ENCODE measurements around the gene TMEM139.

Gene TMEM139

DNA sequence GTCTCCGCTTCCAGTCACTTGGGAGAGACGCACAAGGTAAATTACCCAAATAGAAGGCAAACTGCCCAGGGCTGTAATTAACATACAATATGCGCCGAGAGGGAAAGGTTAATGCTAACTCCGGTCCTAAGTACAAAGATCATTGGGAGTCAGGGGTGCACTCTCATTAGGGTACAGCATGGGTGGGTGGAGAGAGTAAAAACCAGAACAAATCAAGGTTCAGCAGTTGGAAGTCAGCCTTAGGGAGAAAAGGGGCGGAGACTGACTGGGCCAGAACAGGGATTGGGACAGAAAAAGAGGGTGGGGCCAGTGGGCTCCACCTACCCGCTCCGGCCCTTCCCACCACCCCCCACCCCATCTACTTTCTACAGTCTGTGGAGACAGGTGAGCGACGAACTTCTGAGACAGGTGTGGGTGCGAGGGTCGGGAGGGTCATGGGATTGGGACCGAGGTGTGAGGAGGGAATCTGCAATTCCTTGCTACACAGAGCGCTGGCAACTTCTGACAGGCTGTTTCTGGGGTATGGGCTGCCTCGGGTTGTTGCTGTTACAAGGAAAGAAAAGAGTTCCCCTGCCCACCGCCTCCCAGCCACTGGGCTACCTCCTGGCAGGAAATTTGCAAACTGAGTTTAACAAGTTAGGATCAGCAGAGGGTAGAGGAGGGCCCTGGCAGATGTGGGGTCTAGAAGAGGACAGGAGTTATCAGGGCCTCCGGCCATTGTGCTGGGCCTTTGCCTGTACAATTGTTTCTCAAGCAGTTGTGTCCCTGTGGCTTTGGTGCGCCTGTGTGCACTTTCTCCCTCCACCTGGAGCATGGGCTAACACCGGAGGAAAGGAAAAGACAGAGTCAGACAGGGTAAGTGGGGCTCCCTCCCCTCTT is at the start of gene TMEM139:
TMEM139 (plus strand) TSS at position 368 of the 879 bp plus-strand sequence. CDS start 1,000 bp downstream, outside the sequence.
- no peak for DNase-seq (ENCODE audit: low spot score)

DNA sequence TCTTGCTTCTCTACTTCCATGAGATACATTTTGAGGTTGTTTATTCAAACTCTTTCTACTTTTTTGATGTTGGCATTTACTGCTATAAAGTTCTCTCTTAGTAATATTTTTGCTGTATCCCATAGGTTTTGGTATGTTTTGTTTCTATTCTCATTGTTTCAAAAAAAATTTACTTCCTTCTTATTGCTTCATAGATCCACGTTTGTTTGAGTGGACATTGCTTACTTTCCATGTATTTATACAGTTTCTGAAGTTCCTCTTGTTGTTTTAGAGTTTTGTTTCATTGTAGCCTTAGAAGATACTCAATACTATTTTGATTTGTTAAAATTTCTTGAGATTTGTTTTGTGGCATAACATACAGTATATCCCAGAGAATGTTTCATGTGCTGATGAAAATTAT is 49.2 kb upstream of the TMEM139 start:
- no peak for DNase-seq (ENCODE audit: low spot score)

DNA sequence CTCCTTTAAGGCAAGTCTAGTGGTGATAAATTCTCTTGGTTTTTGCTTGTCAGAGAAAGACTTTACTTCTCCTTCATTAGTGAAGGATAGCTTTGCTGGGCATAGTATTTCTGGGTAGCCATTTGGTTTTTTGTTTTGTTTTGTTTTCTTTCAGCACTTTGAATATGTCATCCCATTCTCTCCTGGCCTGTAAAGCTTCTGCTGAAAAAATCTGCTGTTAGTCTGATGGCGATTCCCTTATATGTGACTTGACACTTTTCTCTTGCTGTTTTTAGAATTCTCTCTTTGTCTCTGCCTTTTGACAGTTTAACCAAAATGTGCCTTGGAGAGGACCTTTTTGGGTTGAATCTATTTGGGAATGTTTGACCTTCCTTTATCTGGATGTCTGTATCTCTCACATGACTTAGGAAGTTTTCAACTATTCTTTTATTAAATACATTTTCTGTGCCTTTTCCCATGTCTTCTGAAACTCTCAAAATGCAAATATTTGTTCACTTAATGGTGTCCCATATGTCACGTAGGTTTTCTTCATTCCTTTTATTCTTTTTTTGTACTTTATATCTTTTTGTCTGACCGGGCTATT is 48.3 kb upstream of the TMEM139 start:
- no peak for DNase-seq (ENCODE audit: low spot score)

DNA sequence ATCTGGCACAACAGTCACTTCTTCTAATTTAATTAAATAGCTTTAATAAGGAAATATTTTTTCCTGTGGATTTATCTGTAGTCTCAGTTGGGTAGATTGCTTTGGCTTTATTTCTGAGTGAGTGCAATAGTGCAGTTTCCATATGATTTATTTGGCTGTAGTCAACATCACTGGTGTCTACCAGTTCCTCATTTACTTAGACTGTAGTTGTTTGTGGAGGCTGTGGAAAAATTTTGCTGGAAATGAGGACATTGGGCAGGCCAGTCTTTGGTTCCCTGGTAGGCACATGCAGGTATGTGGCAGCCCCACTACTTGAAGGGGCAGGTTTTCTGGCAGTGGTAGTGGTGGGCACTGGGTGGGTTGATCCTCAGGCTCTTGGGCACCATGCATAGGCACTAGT is 47.4 kb upstream of the TMEM139 start:
- DNase-seq (ENCODE audit: low spot score), result no peak

DNA sequence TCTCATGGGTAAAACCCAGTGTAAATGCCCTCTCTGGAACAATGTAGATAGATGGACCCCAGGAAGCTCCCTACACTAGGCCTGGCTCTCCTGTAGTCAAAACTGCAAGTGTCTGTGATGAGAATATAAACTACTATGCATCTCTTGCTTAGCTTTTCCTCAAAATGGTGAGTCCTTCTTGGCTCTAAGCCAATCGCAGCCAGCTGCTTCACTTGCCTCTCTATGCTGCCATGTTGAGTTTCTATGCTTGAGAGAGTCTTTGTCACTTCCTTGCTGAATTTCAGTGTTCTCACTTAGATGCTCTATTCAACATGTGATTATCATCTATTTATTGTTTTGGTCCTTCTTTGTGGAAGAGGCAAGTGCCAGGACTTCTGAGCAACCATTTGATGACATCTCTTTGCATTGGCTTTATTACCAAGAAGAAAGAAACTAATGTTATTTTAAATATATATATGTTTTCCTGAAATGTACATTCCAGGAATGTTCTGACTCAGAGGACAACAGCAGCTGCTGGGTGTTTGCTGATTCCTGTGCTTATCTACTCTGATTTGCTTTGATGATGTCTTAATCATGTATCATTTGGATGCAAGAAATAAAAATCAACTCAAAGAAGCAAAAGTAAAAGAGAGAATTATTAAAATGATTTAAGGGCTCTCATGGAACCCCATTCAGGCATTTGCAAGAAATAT is 46.3 kb upstream of the TMEM139 start:
- no peak for DNase-seq (ENCODE audit: low spot score)

DNA sequence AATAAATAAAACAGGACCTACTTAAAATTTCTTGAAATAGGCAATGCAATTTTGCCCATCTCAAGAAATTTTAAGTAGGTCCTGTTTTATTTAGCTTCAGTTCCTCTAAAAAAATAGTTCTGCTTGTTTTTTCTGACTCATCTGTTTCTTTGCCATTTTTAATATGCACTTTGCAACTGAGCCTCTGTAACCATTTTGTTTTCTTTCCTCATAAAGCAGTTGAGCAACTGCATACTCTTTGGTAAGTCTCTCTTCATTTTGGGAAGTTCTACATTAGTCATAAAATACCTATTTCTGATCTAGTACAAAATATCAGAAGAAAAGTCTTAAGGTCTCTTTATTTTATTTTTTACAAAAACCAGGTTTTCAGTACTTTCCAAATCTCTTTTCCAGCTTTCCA is 44.9 kb upstream of the TMEM139 start:
- no peak for DNase-seq (ENCODE audit: low spot score)

DNA sequence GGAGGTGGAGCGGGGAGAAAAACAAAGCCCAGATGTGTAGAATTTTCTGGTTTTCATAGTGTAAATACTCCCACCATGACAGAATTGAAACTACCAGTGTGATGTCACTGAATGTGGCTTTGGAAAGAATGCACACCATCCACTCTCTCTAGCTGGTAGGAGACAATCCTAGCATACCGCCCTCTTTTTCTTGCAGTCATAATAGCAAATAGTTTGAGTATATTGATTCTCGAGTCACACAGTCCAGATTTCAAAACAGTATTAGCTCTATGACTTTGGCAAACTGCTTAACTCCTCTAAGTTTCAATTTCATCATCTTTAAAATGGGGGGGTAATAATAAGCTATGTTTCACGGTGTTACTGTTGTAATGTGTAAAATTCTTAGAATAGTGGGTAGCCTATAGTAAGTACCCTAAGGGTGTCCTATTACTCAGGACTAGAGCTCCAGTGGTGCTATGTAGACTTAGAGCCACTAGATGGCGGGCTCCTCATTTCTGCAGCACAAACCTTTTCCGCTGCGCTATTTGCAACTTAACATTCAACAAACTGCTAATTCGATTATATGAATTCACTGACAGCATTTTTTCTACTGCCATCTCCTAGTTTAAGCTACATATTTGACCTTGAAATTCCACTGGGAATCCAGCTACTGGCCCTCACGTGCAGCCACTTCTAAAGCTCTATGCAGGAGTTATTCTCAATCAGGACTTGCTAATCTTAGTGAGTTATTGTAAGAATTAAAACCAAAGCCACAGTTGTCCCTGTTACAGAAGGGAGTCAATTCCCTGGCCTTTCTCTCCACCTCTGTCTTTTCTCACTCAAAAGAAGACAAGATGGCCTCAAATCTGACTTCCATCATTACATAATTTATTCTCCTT is 44.2 kb upstream of the TMEM139 start:
- peak; percentile 79 for DNase-seq (ENCODE audit: low spot score)

DNA sequence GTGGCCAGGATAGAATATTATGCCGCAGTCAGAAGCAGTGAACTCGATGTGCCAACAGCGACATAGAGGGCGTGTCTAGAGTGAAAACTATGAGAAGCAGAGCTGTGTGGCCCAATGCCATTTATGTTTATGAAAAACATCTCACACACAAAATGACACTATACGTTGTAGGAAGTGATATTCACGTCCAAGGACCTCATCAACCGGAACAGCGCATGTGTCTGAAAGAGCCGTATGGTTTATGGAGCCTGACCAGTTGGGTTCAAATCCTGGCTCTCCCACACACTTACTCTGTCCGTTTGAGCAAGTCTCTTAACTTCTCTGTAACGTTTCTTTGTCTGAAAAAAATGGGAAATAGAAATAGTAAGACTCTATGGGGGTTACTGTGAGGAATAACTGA is 42.5 kb upstream of the TMEM139 start:
- no peak for DNase-seq (ENCODE audit: low spot score)

DNA sequence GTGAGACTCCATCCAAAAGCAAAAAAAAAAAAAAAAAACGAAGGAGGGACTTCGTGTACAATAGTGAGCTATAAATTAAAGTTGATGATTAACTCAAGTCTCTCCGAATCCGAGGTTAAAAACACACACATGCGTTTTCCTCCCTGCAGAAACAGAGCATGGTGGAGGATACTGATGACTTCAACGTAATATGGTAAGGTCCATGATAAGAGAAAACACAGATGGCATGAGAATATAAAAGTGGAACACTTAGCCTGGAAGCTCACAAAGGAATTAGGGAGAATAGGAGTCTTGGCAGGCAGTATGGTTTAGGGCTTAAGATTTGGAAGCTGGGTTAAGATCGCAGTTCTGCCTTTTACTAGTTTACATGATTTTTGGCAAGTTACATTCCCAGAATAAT is 41.6 kb upstream of the TMEM139 start:
- no peak for DNase-seq (ENCODE audit: low spot score)

DNA sequence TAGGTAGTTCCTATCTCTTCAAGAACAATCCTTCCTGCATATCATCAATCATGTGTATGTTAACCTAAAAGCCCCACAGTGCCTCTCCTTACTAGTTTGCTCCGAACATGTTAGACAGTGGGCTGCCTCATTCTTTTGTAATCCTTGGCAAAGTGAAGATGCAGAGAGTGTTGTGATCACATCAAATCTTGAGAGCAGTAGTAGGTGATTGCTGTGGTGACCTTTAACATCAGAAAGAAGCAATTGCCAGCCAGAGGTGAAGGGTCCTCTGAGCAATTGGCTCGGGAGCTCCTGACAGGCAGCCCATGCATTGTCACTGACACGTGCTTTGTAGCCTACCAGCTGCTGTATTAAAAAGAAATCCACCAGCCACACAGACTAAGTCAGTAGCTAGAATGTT is 41.1 kb upstream of the TMEM139 start:
- DNase-seq (ENCODE audit: low spot score), result no peak

DNA sequence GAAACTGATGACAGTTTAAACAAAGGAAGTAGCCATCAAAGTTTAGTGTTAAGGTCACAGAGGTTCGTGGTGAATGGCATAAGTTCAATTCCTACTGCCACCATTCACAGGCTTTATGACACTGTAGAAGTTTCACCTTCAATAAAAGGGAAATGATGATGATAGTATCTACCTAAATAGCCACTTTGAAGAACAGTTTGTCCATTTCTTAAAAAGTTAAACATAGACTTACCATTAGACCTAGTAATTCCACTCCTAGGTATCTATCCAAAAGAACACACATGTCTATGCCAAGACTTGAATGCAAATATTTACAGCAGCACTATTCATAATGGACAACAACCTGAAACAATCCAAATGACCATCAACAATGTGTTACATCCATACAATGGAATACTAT is 40.4 kb upstream of the TMEM139 start:
- DNase-seq (ENCODE audit: low spot score), result no peak

DNA sequence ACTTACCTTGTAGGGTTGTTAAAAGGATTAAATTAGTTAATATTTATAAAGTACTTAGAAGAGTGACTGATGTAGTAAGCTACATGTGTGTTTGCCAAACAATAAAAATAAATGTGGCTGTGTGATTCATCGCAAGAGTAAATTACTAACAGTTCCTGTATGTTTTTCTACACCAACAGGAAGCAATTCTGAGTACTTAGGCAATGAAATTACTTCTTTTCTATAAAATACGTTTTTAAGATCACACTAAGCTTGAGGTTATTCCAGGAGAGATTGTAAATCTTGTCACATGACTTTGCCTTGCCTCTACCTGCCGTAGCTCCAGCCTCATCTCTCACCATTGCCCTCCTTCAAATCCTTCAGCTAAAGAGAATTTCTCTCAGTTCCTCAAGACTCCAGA is 39.6 kb upstream of the TMEM139 start:
- DNase-seq (ENCODE audit: low spot score), result peak; percentile 19

DNA sequence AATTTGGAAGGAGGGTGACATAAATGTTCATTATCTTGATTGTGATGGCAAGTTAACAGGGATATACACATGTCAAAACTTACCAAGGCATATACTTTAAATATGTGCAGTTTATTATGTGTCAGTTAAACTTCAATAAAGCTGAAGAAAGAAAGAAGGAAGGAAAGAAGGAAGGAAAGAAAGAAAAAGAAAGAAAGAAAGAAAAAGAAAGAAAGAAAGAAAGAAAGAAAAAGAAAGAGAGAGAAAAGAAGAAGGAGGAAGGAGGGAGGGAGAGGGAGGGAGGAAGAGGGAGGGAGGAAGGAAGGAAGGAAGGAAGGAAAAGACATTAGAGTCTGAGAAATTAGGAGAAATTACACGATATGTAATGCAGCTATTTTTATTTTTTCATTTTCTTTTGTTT is 37.4 kb upstream of the TMEM139 start:
- no peak for DNase-seq (ENCODE audit: low spot score)

DNA sequence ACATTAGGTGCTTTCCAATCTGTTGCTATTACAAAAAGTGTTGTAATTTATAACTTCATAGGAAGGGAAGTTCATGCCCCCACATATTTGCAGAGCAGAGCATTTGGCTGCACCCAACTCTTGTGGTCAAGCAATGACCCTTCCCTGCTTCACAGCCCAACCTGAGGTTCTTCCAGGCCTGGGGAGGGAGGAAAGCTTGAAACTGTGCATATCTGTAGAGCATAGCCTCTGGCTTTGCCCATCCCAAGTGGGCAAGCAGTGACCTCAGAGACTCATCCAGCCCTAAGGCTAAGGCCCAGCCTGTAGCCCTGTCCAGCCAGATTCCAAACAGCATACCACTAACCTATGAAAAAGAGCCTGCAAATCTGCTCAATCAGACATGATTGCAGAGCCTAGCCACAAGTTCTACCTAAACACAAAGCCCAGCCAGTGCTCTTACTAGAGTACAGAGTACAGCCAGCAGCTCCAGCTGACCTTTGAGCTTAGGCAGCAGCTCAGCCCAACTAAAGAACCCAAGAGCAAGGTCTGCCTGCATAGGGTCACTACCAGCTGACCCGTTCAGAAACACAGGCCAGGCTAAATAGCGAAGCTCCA is 35.9 kb upstream of the TMEM139 start:
- DNase-seq (ENCODE audit: low spot score), result no peak

DNA sequence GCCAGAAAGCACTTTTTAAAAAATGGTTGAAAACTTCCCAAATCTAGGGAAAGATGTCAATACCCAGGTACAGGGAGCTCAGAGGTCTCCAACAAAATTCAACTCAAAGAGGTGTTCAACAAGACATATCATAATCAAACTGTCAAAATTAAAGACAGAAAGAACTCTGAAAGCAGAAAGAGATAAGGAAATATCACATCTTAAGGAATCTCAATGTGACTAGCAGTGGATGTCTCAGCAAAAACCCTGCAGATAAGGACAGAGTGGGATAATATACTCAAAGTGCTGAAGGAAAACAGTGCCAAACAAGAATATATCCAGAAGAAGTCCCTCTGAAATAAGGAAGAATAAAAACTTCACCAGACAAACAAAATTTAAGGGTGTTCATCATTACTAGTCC is 34.6 kb upstream of the TMEM139 start:
- no peak for DNase-seq (ENCODE audit: low spot score)

DNA sequence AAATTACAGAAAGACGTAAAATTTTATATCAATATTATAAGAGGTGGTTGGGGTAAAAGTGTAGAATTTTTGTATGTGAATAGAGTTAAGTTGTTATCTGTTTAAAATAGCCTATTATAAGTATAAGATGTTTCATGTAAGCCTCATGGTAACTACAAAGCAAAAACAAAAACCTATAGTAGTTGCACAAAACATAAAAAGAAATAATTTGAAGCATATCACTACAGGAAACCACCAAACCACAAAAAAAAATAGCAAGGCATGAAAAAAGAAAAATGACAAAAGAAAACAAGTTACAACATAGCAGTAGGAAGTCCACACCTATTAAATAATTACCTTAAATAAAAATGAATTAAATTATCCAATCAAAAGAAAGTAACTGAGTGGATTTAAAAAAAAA is 33.9 kb upstream of the TMEM139 start:
- peak; percentile 49 for DNase-seq (ENCODE audit: low spot score)

DNA sequence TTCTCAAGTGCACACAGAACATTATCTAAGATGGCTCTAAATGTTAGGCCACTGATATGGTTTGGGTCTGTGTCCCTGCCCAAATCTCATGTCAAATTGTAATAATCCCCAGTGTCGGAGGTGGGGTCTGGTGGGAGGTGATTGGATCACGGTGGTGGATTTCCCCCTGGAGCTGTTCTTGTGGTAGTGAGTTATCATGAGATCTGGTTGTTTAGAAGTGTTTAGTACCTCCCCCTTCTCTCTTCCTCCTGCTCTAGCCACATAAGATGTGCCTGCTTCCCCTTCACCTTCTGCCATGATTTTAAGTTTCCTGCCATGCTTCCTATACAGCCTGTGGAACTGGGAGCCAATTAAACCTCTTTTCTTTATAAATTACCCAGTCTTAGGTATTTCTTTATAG is 32.8 kb upstream of the TMEM139 start:
- peak; percentile 30 for DNase-seq (ENCODE audit: low spot score)

DNA sequence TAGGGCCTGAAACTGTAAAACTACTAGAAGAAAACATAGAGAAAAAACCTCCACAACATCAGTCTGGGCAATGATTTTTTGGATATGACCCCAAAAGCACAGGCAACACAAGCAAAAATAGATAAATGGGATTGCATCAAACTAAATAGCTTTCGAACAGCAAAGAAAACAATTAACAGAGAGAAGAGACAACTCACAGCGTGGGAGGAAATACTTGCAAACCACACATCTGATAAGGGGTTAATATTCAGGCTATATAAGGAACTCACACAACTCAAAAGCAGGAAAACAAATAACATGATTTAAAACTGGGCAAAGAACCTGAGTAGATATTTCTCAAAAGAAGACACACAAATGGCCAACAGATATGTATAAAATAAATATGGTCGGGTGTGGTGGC is 29.2 kb upstream of the TMEM139 start:
- no peak for DNase-seq (ENCODE audit: low spot score)

DNA sequence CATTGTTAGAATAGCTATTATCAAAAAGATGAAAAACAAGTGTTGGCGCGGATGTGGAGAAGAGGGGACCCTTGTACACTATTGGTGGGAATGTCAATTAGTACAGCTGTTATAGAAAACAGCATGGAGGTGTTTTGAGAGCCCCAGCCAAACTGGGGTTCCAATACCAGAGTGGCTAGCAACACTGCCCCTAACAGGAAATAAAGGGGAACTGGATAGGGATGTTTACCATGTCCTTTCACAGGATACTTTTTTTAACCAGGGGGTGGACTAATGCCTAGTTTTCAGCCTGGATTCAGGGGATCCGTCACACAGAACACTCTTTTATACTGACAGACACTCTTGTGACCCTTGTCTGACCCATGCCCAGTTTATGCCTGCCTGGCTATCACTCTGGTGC is 28.4 kb upstream of the TMEM139 start:
- peak; percentile 7 for DNase-seq (ENCODE audit: low spot score)

DNA sequence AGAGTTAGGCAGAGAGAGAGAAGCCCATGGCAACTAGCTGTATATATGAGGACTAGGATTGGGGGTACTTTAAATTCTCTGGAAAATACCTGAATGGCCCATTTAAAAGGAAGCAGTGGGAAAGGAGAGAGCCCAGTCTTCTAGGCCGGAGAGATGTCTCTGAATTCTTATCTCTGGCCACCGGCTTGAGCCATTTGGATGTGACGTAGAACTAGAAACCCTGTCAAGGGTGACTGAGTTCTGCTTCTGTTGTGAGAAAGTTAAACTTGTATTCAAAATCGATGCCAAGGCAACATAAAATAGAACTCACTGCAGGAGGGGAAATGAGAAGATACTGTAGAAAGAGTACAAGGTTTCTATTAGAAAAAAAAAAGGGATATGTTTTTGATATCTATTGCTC is 27.8 kb upstream of the TMEM139 start:
- no peak for DNase-seq (ENCODE audit: low spot score)

DNA sequence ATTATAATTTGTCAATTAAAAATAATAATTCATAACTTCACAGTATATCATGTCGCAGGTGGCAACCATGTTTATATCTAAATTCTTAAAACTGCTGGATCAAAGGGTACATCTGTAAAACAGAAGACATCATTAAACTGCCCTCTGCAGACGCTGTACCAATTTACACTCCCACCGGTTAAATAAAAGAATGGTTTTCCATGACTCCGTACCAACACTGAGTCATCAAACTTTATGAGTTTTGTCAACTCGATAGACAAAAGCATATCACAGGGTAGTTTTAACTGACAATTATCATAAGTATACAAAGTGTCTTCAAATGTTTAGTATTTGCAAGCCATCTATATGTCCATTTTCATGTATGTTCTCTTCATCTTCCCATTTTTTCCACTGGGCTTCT is 27.3 kb upstream of the TMEM139 start:
- no peak for DNase-seq (ENCODE audit: low spot score)

DNA sequence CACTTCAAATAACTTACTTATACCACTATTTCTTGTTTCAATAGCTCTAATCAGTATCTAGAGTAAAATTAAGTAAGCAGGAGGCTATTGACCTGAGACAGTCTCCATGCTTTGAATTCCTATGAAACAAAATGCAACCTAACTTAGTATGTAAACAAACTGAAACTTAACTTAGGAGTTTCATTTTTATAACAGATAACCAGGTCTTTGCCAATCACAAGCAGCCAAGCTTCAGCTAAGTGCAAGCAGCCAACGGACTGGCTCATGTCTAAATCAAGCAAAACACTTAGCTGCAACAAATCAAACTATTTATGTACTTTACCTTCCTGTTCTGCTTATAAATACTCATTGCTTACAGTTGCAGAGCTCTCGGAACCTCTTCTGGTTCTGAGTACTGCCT is 25.9 kb upstream of the TMEM139 start:
- DNase-seq (ENCODE audit: low spot score), result peak; percentile 34
